NCI-H748 treated with DMSO at 0.1 percent for 48 hours (cell line): Measurements from ENCODE around the gene BMP7.

Source experiments
- DNase-seq: peaks from one replicate; lab custom pipeline; 2025; lab: John Stamatoyannopoulos, UW

The BMP7 gene

GRCh38 chr20:57266291-57267157, at the start of gene BMP7:
Gene BMP7, minus strand, starts transcription at chr20:57266641. Its CDS starts 519 bp downstream, at chr20:57266122.
- DNase-seq: peak; percentile 57

GRCh38 chr20:57315976-57316480, 49.6 kb upstream of the BMP7 start:
- no peak for DNase-seq

DNA sequence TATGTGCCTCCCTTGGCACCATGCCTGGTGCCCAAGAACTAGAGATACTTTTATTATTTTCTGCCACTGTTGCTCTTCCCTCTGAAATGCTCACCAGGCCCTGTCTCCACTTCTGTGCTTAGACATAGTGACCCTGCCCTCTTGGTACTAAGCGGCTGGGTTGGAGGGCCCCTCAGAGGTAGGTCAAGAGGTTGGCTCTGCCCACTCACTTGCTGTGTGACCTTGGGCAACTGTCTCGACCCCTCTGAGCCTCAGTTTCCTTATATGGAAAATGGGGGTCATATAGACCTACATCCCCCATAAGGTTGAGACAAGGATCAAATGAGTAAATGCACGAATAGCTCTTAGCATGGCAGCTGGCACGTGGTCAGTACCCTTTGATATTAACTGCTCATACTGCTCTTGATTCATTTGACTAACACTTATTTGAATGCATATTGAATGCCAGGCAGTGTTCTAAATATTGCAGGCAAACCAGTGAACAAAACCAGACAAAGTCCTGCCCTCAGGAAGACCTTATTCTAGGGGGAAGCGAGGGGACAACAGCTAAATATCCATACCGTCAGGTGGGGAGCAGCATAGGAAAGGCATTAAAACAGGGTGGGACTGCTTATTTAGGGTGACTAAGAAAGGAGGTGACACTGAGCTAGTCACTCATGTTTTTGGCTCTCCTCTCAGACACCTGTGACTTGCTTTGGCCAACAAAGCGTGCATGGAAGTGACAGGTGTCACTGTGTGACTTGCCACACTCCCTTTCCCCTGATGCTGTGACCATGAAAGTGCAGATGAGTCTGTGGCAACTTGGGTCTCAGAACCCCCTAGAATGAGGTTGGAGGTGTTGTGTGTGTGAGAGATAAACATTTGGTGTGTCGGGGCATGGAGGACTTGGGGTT, 48.9 kb upstream of the BMP7 start:
- no peak for DNase-seq

DNA sequence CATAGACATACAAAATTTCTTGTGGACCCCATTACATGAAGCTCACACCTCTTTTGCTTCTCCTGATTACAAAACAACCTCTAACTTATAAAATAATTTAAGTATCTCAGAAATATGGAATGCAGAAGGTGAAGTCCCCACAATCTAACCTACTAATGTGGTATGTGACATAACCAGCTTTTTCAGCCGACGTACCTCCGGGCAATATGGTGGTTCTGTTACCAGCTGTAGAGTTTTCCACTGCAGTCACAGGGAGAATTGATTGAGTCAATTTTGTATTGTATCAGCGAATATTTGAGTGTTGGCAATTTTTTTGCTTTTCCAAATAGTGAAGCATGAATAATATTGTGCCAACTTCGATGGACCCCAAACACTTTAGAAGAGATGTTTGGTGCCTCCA, 47.5 kb upstream of the BMP7 start:
- DNase-seq: no peak

GRCh38 chr20:57313230-57313629, 46.8 kb upstream of the BMP7 start:
- DNase-seq: no peak

GRCh38 chr20:57312138-57312537, 45.7 kb upstream of the BMP7 start:
- DNase-seq: no peak

DNA sequence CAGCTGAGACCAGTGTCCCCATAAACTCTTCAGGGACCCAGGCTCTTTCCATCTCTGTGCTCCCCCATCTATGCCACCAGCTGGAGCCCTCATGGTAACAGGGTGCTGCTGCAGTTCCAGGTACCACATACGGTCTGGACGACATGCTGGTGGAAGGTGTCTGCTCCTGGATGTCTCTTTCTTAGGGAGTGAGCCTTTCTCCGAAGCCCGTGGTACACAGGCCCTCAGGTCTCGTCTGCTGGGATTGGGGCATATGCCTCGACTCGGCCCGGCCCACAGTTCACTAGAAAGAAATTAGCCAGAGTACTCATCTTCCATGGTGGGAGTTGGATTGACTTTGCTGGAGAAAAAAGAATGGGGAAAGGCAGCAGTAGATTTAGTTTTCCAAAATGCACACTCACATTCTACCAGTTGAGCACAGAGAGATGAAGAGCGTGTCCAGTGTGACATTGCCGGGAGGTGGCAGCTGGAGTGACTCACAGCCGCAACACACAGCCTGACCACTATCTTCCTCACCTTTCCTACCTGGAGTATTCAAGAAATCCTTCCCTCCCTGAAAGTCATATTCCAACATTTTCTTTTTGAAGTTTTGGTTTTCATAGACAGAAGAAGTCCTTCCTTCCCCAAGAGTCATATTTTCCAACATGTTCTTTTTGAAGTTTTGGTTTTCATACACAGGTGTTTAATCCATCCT, 44.5 kb upstream of the BMP7 start:
- no peak for DNase-seq

- DNase-seq: no peak
Measured at GRCh38 chr20:57309544-57310115, 43.2 kb upstream of the BMP7 start.

DNA sequence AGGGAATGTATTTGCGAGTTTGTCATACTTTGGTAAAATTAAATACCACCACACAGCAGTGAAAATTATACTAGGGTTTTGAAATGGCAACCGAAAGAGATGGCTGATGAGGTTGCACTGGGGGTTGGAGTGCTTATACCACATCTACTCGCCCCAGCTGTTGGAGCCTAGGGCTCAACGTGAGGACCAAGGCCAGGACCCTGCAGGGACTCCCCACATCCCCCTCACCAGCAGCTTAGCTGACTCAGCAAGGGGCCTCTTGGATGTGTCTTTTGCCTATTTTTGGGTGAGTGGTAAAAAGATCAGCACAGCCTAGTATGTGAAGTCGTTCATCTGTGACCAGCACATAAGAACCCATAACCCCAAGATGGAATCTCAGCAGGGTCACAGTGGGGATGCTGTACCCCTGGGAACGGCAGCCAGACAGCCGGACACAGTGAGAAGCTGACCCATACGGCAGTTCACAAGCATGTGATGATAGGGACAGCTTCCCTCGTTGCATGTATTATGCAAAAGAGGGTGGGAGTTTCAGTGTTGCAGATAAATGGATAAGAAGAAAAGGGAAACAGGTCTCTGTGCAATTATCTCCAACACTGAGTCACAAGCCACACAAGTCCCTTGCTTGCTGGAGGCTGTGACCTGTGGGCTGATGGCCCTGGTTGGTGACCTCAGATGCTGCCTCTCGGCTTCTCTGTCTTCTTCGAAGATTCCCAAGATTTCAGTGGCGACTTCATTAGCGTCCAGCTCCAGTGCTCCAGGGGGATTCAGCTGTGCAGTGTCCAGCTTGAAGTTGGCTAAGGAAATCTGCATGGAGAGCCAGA, 42.2 kb upstream of the BMP7 start:
- DNase-seq: no peak

DNA sequence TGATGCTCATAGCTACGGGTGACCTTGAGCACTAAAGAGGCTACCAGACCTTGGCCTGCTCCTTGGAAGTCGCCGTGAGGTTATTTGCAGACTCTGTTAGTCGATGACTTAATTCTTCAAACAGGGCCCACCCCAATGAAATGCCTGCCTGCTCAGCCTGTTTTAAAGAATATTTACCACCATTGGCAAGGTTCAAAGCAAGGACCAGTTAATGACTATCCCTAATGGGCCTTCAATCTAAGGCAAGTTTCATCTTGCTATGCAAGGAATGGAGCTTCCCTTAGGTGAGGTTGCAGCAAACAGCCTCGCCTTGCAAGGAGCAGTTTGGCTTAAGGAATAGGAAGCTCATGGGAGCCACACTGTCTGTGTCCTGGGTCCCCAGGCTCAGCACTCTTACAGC, 40.3 kb upstream of the BMP7 start:
- no peak for DNase-seq

DNA sequence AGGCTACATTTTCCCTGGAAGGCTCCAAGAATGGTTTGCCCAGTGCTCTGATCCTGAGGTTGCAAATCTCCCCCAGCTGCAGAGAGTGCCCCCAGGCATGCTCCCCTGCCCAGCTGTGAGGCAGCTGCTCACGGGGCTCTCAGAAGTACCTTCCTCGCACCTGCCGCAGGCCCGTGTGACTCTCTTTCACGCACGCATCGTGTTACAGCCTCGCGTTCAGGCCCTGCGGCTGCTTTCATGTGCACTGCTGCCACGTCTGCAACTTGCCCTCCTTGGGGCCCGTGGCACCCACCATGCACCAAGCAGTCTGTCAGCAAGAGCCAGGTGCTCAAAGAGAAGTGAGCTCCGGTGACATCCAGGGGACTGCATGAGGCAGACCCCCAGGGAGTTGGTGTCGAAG, 34.6 kb upstream of the BMP7 start:
- DNase-seq: no peak

DNA sequence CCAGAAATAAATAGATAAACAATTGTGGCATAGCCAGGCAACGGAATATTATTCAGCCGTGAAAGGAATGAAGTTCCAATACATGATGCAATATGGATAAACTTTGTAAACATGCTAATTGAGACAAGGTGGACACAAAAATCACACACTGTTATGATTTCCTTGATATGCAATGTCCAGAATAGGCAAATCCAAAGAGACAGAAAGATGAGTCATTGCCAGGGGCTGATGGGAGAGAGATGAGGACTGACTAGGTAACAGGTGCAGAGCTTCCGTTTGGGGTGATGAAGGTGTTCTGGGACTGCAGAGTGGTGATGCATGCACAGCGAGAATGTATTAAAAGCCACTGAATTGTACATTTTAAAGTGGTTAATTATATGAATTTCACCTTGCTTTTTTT, 32.0 kb upstream of the BMP7 start:
- no peak for DNase-seq

- no peak for DNase-seq
Measured at GRCh38 chr20:57294550-57294949, 28.1 kb upstream of the BMP7 start.

- no peak for DNase-seq
Measured at GRCh38 chr20:57293995-57294394, 27.6 kb upstream of the BMP7 start.

DNA sequence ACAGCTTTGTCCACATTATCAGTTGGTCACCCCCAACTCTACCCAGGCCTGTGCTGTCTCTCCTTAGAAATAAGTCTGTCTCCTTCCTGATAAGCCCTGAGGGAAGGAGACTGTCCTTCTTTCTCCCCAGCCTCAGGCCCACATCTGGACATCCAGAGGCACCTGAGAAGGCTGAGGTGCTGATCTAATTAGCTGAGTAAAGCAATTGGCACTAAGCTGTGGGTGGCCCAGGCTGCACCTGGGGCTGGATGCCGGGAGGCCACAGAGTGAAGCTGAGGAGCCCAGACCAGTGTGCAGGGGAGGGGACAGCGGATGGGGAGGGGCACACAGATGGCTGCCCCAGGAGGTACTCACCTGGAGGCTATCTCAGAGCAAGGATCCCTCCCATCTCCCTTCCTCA, 26.2 kb upstream of the BMP7 start:
- DNase-seq: no peak

GRCh38 chr20:57291694-57292093, 25.3 kb upstream of the BMP7 start:
- DNase-seq: no peak

DNA sequence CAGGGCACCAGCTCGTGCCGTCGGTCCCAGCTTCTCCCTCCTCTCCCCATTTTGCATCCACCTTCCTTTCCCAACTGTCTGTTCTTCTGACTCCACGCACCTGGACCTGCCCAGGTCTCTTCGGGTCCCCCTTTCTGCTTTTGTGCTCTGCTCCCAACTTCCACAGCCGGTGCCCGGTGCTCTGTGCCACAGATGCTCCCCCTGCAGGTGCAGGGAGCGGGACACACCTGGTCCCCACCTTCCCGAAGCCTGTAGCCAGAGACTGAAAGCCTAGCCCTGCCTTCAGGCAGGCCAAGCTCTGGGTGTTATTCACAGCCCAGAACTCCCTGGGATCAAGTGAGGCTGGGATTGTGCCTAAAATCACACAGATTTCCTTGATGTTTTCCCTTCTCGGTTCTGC, 24.6 kb upstream of the BMP7 start:
- no peak for DNase-seq

DNA sequence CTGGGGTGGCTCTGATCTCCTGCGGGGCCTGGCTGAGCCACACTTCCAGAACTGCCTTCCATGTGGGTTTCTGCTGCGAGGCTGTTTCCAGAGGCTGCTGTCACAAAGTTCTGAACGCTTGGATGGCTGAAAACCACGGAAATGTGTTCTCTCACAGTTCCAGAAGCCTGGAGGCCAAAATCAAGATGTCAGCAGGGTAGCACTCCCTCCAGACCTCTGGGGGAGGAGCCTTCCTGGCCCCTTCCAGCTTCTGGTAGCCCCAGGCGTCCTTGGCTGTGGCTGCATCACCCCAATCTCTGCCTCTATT, 23.7 kb upstream of the BMP7 start:
- DNase-seq: no peak

DNA sequence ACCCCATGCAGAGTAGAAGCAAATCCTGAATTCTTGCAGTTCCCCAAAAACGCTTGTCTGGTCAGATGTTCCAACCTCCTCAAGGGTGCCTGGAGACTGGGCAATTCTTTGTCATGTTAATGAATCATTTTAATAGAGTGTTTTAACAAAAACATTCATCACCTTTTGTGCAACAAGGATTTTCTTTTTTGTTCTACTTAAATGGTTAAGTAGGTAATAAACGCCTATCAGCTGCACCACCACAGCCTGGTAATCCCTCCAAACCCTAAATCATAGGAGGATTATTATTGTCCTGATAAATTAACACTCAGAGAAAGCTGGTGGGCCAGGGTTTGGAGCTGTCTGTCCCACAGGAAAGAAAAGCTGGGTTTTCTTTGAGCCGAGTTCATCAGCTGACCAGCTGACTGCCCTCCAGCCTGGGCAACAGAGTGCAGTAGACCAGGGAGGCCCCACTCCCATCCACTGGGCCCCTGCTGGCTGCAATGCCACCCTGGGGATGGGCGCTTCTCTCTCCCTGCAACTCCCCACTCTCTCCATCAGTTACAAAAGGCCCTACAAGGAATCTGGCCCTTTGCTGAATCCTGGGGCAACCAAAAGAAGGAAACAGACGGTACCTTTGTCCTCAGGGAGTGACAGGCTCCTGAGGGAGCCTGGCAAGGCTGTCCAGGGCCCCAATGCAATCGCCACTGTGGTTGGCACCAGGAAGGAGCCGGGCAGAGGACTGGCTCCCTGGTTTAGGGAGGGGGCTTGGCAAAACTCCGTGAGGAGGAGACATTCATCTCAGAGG, 23.1 kb upstream of the BMP7 start:
- DNase-seq: no peak

DNA sequence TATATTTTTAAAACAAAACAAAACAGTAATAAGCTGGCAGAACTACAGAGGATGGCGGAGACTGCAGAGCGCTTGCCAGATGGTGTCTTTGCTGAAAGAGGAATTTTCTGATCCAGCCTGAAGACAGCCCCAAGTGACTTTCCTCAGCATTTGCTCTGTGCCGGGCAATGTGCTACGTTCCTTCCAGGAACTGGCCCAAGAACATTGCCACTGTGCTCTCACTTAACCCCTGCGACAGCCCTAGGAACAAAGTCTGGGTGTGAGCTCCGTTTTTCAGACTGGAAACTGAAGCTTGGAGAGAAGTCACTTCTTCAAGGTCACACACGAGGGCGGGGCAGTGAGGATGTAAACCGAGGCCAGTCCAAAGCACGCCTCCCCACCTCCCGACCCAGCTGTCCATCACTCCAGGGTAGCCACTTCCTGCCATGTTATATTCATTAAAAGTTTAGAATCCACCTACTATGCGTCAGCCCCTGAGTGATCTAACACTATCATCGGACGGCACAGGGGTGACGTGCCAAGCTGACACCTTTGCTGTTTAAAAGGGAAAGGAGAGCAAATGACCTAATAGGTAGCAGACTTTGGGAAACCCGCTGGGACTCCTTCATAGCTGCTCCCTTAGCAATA, 22.3 kb upstream of the BMP7 start:
- DNase-seq: no peak
